HepG2 (cell line): ENCODE results near the gene C1orf198. TPM values are rescaled to one million over a fixed set of nuclear protein-coding genes. Genes with fewer than 3 reads are reported as not detected.

Experiments used
- ATAC-seq: fragments of 200-7000 bp; cut with Tn5 transposase; 3 replicates; pipeline ENCODE4 v1.9.1; 2020; ENCODE audit warnings: mild to moderate bottlenecking, moderate library complexity
- BruUV-seq: library from RNA; stranded (reverse); fragments of 400-500 nt; replicated peaks from 2 replicates; lab custom pipeline; 2021; lab: Mats Ljungman, UMichigan
- CTCF ChIA-PET: fragments of 300-600 bp; formaldehyde crosslinking; extraction: SDS; loops from one replicate; lab custom pipeline; 2021; ENCODE audit warnings: low total read pairs, inconsistent platforms, low intra/inter-chr PET ratio; lab: Yijun Ruan, JAX
- POLR2A ChIA-PET: fragments of 350-600 bp; sonication (Branson Sonifier 250); formaldehyde crosslinking; loops from one replicate; lab custom pipeline; 2020; ENCODE audit warnings: antibody characterized with exemption, inconsistent platforms; lab: Yijun Ruan, JAX
- DNase-seq: peaks from one replicate; pipeline ENCODE4 v3.0.0-alpha.2; 2015; ENCODE audit warnings: low spot score
- FAIRE-seq: peaks from 3 replicates; lab custom pipeline; 2011; peaks lifted over from hg19 to GRCh38; lab: Jason Lieb, UNC
- H2AFZ ChIP-seq: one replicate; pipeline ENCODE4 v1.6.1; 2011; ENCODE audit warnings: low read length, inconsistent platforms
- H3K27ac ChIP-seq: fragments of 300-600 bp; 3 replicates; pipeline ENCODE4 v1.8.0; 2011; ENCODE audit warnings: mixed run types, mild to moderate bottlenecking, mixed read lengths, low read length, inconsistent platforms; ENCODE audit not compliant: insufficient read depth; ENCODE audit errors: extremely low read length
- H3K27me3 ChIP-seq, 2 experiments: fragments of 200-600 bp in 1 of 2; 2 replicates in 1 of 2; 3 replicates in 1 of 2; pipeline versions ENCODE4 v1.6.0 to v1.8.0; 2011; ENCODE audit warnings: low read length in 2 of 2, mild to moderate bottlenecking in 2 of 2, moderate library complexity in 2 of 2, inconsistent platforms in 1 of 2; ENCODE audit not compliant: insufficient read depth in 2 of 2, control insufficient read depth in 1 of 2
- H3K36me3 ChIP-seq, 2 experiments: fragments of 200-600 bp in 1 of 2; replicated peaks in 1 of 2; 2 replicates in 1 of 2; 3 replicates in 1 of 2; pipeline versions ENCODE4 v1.5.1 to v1.8.0; 2011; ENCODE audit warnings: low read length in 2 of 2, inconsistent platforms in 1 of 2; ENCODE audit not compliant: insufficient read depth in 2 of 2, control insufficient read depth in 1 of 2
- H3K4me1 ChIP-seq: 2 replicates; pipeline ENCODE4 v1.5.1; 2012; ENCODE audit warnings: low read length, inconsistent platforms; ENCODE audit not compliant: insufficient read depth
- H3K4me2 ChIP-seq: 2 replicates; pipeline ENCODE4 v1.6.0; 2011; ENCODE audit warnings: low read depth, low read length, inconsistent platforms
- H3K4me3 ChIP-seq, 3 experiments: fragments of 200-600 bp in 1 of 3; sonication (generic), shearing (Covaris generic) in 1 of 3; replicated peaks in 1 of 3; 2 replicates each; pipeline ENCODE4 v1.5.1; 2011 to 2016; ENCODE audit warnings: low read length in 3 of 3, inconsistent platforms in 2 of 3, low read depth in 2 of 3, mild to moderate bottlenecking in 2 of 3, control low read depth in 1 of 3, mixed read lengths in 1 of 3; ENCODE audit not compliant: insufficient read depth in 1 of 3
- H3K79me2 ChIP-seq: one replicate; pipeline ENCODE4 v1.6.1; 2011; ENCODE audit warnings: low read length, inconsistent platforms; ENCODE audit not compliant: insufficient read depth
- H3K9ac ChIP-seq: 2 replicates; pipeline ENCODE4 v1.6.0; 2011; ENCODE audit warnings: mild to moderate bottlenecking, low read depth, low read length, inconsistent platforms; ENCODE audit not compliant: insufficient read depth
- H3K9me3 ChIP-seq: 2 replicates; pipeline ENCODE4 v1.5.1; 2012; ENCODE audit warnings: mild to moderate bottlenecking, low read length
- H4K20me1 ChIP-seq: 2 replicates; pipeline ENCODE4 v1.6.0; 2011; ENCODE audit warnings: inconsistent platforms, mild to moderate bottlenecking, low read length, moderate library complexity; ENCODE audit not compliant: insufficient read depth
- ATF7 ChIP-seq, 2 experiments: fragments of 450-650 bp in 1 of 2; sonication (generic) in 1 of 2; formaldehyde crosslinking in 1 of 2; IDR thresholded peaks; 2 replicates each; pipeline versions ENCODE4 v1.4.0 to v1.6.1; 2016 to 2020; ENCODE audit warnings: antibody characterized with exemption in 1 of 2, mild to moderate bottlenecking in 1 of 2, missing genetic modification reagents in 1 of 2
- CREB1 ChIP-seq, 2 experiments: fragments of 450-650 bp in 1 of 2; IDR thresholded peaks; 2 replicates each; pipeline ENCODE4 v1.6.1; 2016 to 2017; ENCODE audit warnings: control low read depth in 1 of 2, mild to moderate bottlenecking in 1 of 2, missing compliant biosample characterization in 1 of 2, missing genetic modification characterization in 1 of 2
- KMT2A ChIP-seq: sonication (generic); formaldehyde crosslinking; IDR thresholded peaks from 2 replicates; pipeline ENCODE4 v1.4.0; 2020; ENCODE audit warnings: missing genetic modification reagents
- SP4 ChIP-seq: sonication (generic); formaldehyde crosslinking; IDR thresholded peaks from 2 replicates; pipeline ENCODE4 v1.8.1; 2023; ENCODE audit warnings: mild to moderate bottlenecking, missing genetic modification reagents
- ZNF33A ChIP-seq: sonication (generic); formaldehyde crosslinking; IDR thresholded peaks from 2 replicates; pipeline ENCODE4 v1.5.1; 2020; ENCODE audit warnings: missing genetic modification reagents, mild to moderate bottlenecking, moderate library complexity, borderline replicate concordance
- ZNF709 ChIP-seq: sonication (generic); formaldehyde crosslinking; IDR thresholded peaks from 2 replicates; pipeline ENCODE4 v1.5.0; 2020; ENCODE audit warnings: mild to moderate bottlenecking, missing genetic modification reagents
- ZNF777 ChIP-seq: sonication (generic); formaldehyde crosslinking; IDR thresholded peaks from 2 replicates; pipeline ENCODE4 v1.4.0; 2020; ENCODE audit warnings: missing genetic modification reagents
- WGBS: methylation state at CpG from one replicate; pipeline ENCODE4 v1.1.6; 2017; ENCODE audit warnings: low lambda C conversion rate; 5-methylcytosine and 5-hydroxymethylcytosine counted together
- in situ Hi-C: cut with HindIII; loops from 2 replicates; pipeline ENCODE4 v1.10.0; 2017; ENCODE audit warnings: low pct_unique_long_range_greater_than_20kb; ENCODE audit not compliant: extremely low pct_ligation_motif_present
- intact Hi-C: fragments of 100-400 bp; cut with micrococcal nuclease; formaldehyde crosslinking; loops from one replicate; pipeline ENCODE4 v1.10.0; 2022; ENCODE audit not compliant: unreplicated experiment
- polyA plus RNA-seq, 8 experiments: library from polyadenylated mRNA; depleted of rRNA in 3 of 8; stranded (reverse) in 7 of 8; unstranded in 1 of 8; fragments of >200 nt; fragmentation: Illumina TruSeq in 4 of 8; extraction: Trizol in 4 of 8; gene quantifications; 2 replicates each; pipeline versions ENCODE4 v1.2.1 to v1.2.3, GENCODE V29; 2011 to 2016; ENCODE audit warnings: low read depth in 4 of 8, missing spikeins in 1 of 8, mixed read lengths in 1 of 8; ENCODE audit not compliant: insufficient read depth in 1 of 8
- total RNA-seq, 5 experiments: library from RNA; depleted of rRNA; stranded (reverse); fragments of >200 nt; fragmentation: Illumina TruSeq; extraction: Trizol; gene quantifications; 2 replicates each; pipeline ENCODE4 v1.2.3, GENCODE V29; 2016; ENCODE audit warnings: low read depth in 1 of 5
- TF ChIP-seq, protein P1 (sequence below): sonication (generic); formaldehyde crosslinking; IDR thresholded peaks from 2 replicates; pipeline ENCODE4 v1.4.0; 2020; ENCODE audit warnings: mild to moderate bottlenecking, missing genetic modification reagents

Gene C1orf198
- total and polyA plus RNA-seq, 2 of the 13 experiments (the other 11 are each of a cell fraction or from before 2014, with no cell fraction given), result 12.7 to 13.4 TPM

DNA sequence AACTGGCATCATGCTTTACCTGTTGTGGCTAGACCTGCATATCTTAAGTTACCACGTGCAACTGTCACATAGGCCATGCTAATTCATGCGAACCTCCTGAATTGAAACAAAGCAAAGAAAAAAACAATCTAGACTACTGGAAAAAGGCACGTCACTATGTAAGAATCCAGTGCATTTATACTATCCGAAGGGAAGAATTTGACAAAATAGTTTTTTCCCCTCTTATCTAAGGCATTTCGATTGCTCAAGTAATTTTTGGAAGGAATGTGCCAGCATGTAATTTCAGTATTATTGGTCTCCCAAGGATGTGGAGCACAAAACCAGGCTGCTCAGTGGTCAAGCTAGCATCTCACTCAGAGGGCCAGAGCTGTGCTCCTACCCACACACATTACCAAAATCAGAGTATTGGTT lies 31.5 kb upstream of the C1orf198 start (continued):
- no peak for TF ChIP-seq KMT2A (CRISPR knock-in tag)
- no peak for TF ChIP-seq SP4 (CRISPR knock-in tag)
- TF ChIP-seq CREB1 (IDR thresholded peaks at IDR 0.05), result no peak
- TF ChIP-seq CREB1 (CRISPR knock-in tag; IDR thresholded peaks at IDR 0.05), result no peak
- TF ChIP-seq ATF7 (IDR thresholded peaks at IDR 0.05), result no peak
- TF ChIP-seq ATF7 (CRISPR knock-in tag; IDR thresholded peaks at IDR 0.05), result no peak
- TF ChIP-seq ZNF33A (CRISPR knock-in tag), result no peak
- TF ChIP-seq ZNF709 (CRISPR knock-in tag), result no peak

GRCh38 chr1:230898748-230899147 lies 30.4 kb upstream of the C1orf198 start:
- Histone ChIP-seq H3K4me2 (no peak overlapping the region), H3K27ac (no peak overlapping the region), H3K4me1 (peaks cover 12% of the 10 kb centered on the region), H3K27me3 (no peaks in the 10 kb centered on the region; a peak in 1 of 5 replicates), H4K20me1 (no peaks in the 10 kb centered on the region), H3K4me3 (no peak overlapping the region), H3K9ac (no peak overlapping the region), H3K9me3 (no peaks in the 10 kb centered on the region), H3K79me2 (no peaks in the 10 kb centered on the region), H2AFZ (no peak overlapping the region), H3K36me3 (no peaks in the 10 kb centered on the region)
- DNase-seq (no peak), ATAC-seq (no peak), FAIRE-seq (no peak)
- no peak for TF ChIP-seq ZNF777
- TF ChIP-seq, protein P1, sequence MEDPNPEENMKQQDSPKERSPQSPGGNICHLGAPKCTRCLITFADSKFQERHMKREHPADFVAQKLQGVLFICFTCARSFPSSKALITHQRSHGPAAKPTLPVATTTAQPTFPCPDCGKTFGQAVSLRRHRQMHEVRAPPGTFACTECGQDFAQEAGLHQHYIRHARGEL (CRISPR knock-in tag), result no peak
- POLR2A ChIA-PET, result no interaction called here
- CTCF ChIA-PET, result no interaction called here
- WGBS, result 64% methylated on average over 8 of the region's 8 CpGs
- intact Hi-C loops, result no loop called here
- BruUV-seq, result no TSS peak
- in situ Hi-C loops, result no loop called here
